Trophoblast cell (in vitro differentiated cells and primary cell): ENCODE measurements around the gene ARHGAP26.
A peak's percentile ranks its signal among the peaks of the same experiment; 100 is the strongest.

ENCODE experiments used
- DNase-seq, 2 donors: peaks; one replicate each; pipeline ENCODE4 v3.0.0-alpha.2; 2016
- H2AFZ ChIP-seq: 2 replicates; pipeline ENCODE4 v1.6.1; 2013; ENCODE audit warnings: low read length, moderate library complexity, mild to moderate bottlenecking; ENCODE audit not compliant: insufficient read depth, poor library complexity
- H2AK5ac ChIP-seq: 2 replicates; pipeline ENCODE4 v1.6.1; 2013; ENCODE audit warnings: mild to moderate bottlenecking, low read length
- H2BK120ac ChIP-seq: 2 replicates; pipeline ENCODE4 v1.6.1; 2013; ENCODE audit warnings: low read length, mild to moderate bottlenecking, moderate library complexity; ENCODE audit not compliant: insufficient read depth, poor library complexity
- H2BK12ac ChIP-seq: 2 replicates; pipeline ENCODE4 v1.6.1; 2013; ENCODE audit warnings: mild to moderate bottlenecking, low read length, moderate library complexity
- H2BK5ac ChIP-seq: 2 replicates; pipeline ENCODE4 v1.6.1; 2013; ENCODE audit warnings: low read length, low read depth, moderate library complexity, mild to moderate bottlenecking; ENCODE audit not compliant: poor library complexity
- H3K14ac ChIP-seq: 2 replicates; pipeline ENCODE4 v1.6.1; 2013; ENCODE audit warnings: mild to moderate bottlenecking, low read length
- H3K18ac ChIP-seq: 2 replicates; pipeline ENCODE4 v1.6.1; 2013; ENCODE audit warnings: mild to moderate bottlenecking, low read length
- H3K23ac ChIP-seq: 2 replicates; pipeline ENCODE4 v1.6.1; 2013; ENCODE audit warnings: low read length
- H3K27ac ChIP-seq: 2 replicates; pipeline ENCODE4 v1.5.1; 2013; ENCODE audit warnings: low read depth, mild to moderate bottlenecking, inconsistent platforms, low read length, moderate library complexity
- H3K27me3 ChIP-seq: 2 replicates; pipeline ENCODE4 v1.6.1; 2013; ENCODE audit warnings: inconsistent platforms, mild to moderate bottlenecking, low read length, moderate library complexity; ENCODE audit not compliant: insufficient read depth
- H3K36me3 ChIP-seq, 2 experiments: 1 replicate in 1 of 2; 2 replicates in 1 of 2; pipeline ENCODE4 v1.6.1; 2013; ENCODE audit warnings: low read length in 2 of 2, mild to moderate bottlenecking in 2 of 2, moderate library complexity in 1 of 2; ENCODE audit not compliant: insufficient read depth in 2 of 2, control insufficient read depth in 1 of 2
- H3K4ac ChIP-seq: 2 replicates; pipeline ENCODE4 v1.6.1; 2013; ENCODE audit warnings: low read depth, mild to moderate bottlenecking, low read length, moderate library complexity
- H3K4me1 ChIP-seq, 2 experiments: 1 replicate in 1 of 2; 2 replicates in 1 of 2; pipeline ENCODE4 v1.6.1; 2013; ENCODE audit warnings: low read length in 2 of 2, mild to moderate bottlenecking in 2 of 2, moderate library complexity in 1 of 2; ENCODE audit not compliant: insufficient read depth in 2 of 2, control insufficient read depth in 1 of 2
- H3K4me2 ChIP-seq: 2 replicates; pipeline ENCODE4 v1.6.1; 2013; ENCODE audit warnings: inconsistent platforms, mild to moderate bottlenecking, low read length, moderate library complexity
- H3K4me3 ChIP-seq: 2 replicates; pipeline ENCODE4 v1.5.1; 2013; ENCODE audit warnings: mild to moderate bottlenecking, low read depth, low read length, inconsistent platforms
- H3K79me1 ChIP-seq: one replicate; pipeline ENCODE4 v1.6.1; 2013; ENCODE audit warnings: low read length
- H3K79me2 ChIP-seq: 2 replicates; pipeline ENCODE4 v1.6.1; 2013; ENCODE audit warnings: low read length, mild to moderate bottlenecking; ENCODE audit not compliant: control insufficient read depth, insufficient read depth, poor library complexity
- H3K9ac ChIP-seq: 2 replicates; pipeline ENCODE4 v1.6.1; 2013; ENCODE audit warnings: mild to moderate bottlenecking, low read length
- H3K9me3 ChIP-seq: 2 replicates; pipeline ENCODE4 v1.6.1; 2013; ENCODE audit warnings: low read depth, mild to moderate bottlenecking, control low read depth, inconsistent platforms, low read length; ENCODE audit not compliant: insufficient read depth
- H4K12ac ChIP-seq: 2 replicates; pipeline ENCODE4 v1.6.1; 2013; ENCODE audit warnings: low read depth, mild to moderate bottlenecking, low read length, moderate library complexity
- H4K8ac ChIP-seq: 2 replicates; pipeline ENCODE4 v1.6.1; 2013; ENCODE audit warnings: low read depth, mild to moderate bottlenecking, low read length, moderate library complexity
- H4K91ac ChIP-seq: one replicate; pipeline ENCODE4 v1.6.1; 2013; ENCODE audit warnings: low read depth, mild to moderate bottlenecking, low read length, moderate library complexity
- WGBS: extraction: QIAGEN DNeasy Blood & Tissue Kit; methylation state at CpG from one replicate; pipeline ENCODE4 v1.1.7; 2013; ENCODE audit warnings: missing lambda C conversion rate; ENCODE audit not compliant: insufficient read length, insufficient coverage; ENCODE audit errors: extremely low coverage; 5-methylcytosine and 5-hydroxymethylcytosine counted together

ARHGAP26 gene

DNA sequence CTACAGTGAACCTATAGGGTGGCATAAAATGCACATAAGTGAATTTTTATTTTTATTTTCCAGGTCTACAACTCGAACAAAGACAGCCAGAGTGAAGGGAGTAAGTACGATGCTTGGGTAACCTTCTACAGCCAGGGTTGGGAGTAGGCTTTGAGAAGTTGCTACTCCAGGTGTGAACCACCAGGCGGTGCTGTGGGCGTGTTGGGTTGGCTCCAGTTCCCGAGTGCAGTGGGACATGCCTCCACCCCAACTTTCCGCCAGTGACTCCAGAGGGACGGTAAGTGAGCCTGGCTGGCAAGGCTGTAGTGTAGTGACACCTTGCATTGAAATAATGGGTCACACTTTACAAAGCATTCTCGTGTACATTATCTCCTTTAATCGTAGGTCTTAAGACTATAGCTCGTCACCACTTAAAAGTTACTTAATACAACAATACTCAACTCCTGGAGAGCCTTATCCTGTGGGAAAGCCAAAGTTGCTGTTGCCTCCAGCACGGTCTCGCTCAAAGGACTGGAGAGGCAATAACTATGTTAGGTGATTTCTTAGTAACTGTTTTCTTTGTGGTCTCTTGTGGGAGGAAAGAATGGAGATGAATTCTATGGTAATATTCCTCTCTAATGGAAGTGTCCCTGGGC, 244.0 kb downstream of the ARHGAP26 start:
- Histone ChIP-seq H3K4me3 (no peak overlapping the region), H2AFZ (no peak overlapping the region), H3K4me1 (peaks cover 2 to 5% of the 10 kb centered on the region in 2 experiments), H3K79me2 (no peaks in the 10 kb centered on the region), H2BK5ac (no peak overlapping the region), H4K12ac (no peak overlapping the region), H3K9me3 (no peaks in the 10 kb centered on the region), H3K4ac (no peak overlapping the region), H4K8ac (no peak overlapping the region), H2BK120ac (no peak overlapping the region), H3K14ac (no peak overlapping the region), H4K91ac (no peak overlapping the region), H3K36me3 (no peaks in the 10 kb centered on the region), H3K27ac (no peak overlapping the region), H3K18ac (no peak overlapping the region), H2BK12ac (peak overlapping the region; percentile 44), H2AK5ac (no peak overlapping the region), H3K79me1 (peaks cover 1% of the 10 kb centered on the region), H3K9ac (no peak overlapping the region), H3K4me2 (no peak overlapping the region), H3K27me3 (no peaks in the 10 kb centered on the region), H3K23ac (no peak overlapping the region)
- DNase-seq, result peak; percentile 13 to 69
- WGBS, result no CpG with 5 or more reads among the region's 12 CpGs

DNA sequence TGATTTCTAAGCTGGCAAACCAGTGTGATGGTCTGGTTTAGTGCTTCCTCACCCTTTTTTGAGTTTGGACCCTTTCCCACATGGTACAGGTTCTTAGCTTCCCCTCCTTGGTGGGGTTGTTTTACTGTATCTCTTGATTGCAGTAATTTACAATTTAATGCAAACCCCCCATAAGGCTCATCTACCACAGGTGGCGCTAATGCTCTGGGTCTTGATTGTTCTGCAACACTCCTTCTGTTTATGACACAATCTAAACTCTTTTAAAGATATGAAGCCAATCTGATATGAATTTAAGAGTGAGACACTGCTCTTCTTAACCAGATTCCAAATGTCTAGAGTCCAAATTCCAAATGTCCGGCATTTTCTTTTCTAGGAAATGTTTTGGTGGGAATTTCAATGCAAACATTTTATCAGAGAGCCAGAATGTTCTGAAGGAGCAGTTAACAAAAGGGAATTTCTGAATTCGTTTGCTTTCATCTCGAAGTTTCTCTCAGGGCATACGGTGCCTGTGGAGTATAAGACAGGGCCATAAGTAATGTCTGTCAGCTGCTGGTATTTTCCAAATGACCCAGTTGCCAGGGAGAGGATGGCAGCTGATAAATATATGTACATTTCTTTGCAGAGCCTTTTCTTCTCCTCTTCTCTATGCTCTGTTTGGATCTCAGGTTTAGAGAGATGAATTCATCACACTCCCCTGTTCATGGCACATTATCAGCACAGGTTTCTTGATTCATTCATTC, 246.8 kb downstream of the ARHGAP26 start:
- peak in 1 of 2 donors; percentile 56 for DNase-seq
- Histone ChIP-seq H3K23ac (no peak overlapping the region), H3K9me3 (no peaks in the 10 kb centered on the region), H4K91ac (no peak overlapping the region), H3K27ac (no peak overlapping the region), H2AFZ (no peak overlapping the region), H3K4me2 (no peak overlapping the region), H3K4me1 (peaks cover 0 to 1% of the 10 kb centered on the region in 2 experiments), H2AK5ac (no peak overlapping the region), H2BK12ac (no peak overlapping the region), H3K9ac (no peak overlapping the region), H3K79me2 (no peaks in the 10 kb centered on the region), H3K4me3 (no peak overlapping the region), H2BK5ac (no peak overlapping the region), H3K79me1 (no peaks in the 10 kb centered on the region), H3K18ac (no peak overlapping the region), H4K12ac (no peak overlapping the region), H3K36me3 (no peaks in the 10 kb centered on the region), H3K27me3 (no peaks in the 10 kb centered on the region), H3K14ac (no peak overlapping the region), H2BK120ac (no peak overlapping the region), H4K8ac (no peak overlapping the region), H3K4ac (no peak overlapping the region)
- WGBS, result no CpG with 5 or more reads among the region's 5 CpGs

DNA sequence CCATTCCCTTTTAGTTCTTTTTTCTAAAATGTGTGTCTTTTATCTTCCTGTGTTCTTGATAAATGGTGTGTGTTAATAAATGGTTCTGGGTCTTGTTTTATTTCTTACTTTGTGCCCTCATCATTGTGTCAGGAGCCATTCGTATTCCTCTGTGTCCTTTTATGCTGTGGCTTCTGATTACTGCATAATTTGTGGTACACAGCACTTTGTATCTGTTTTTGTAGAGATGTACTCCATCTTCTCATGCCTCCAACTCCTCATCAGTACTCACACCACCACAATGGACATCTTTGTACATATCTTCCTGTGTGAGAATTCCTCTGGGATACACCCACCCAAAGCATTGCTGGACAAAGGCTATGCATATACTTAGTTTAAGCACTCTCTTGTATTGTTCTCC, 247.4 kb downstream of the ARHGAP26 start:
- Histone ChIP-seq H4K91ac (no peak overlapping the region), H2AK5ac (no peak overlapping the region), H3K9me3 (no peaks in the 10 kb centered on the region), H2BK12ac (no peak overlapping the region), H3K27ac (no peak overlapping the region), H3K79me1 (no peaks in the 10 kb centered on the region), H3K4me1 (no peaks in the 10 kb centered on the region), H3K18ac (no peak overlapping the region), H2BK5ac (no peak overlapping the region), H4K8ac (no peak overlapping the region), H3K4ac (no peak overlapping the region), H3K27me3 (no peaks in the 10 kb centered on the region), H3K9ac (no peak overlapping the region), H3K79me2 (no peaks in the 10 kb centered on the region), H3K4me3 (no peak overlapping the region), H3K4me2 (no peak overlapping the region), H4K12ac (no peak overlapping the region), H3K36me3 (no peaks in the 10 kb centered on the region), H2AFZ (no peak overlapping the region), H3K23ac (no peak overlapping the region), H2BK120ac (no peak overlapping the region), H3K14ac (no peak overlapping the region)
- no peak for DNase-seq
- WGBS, result no CpG with 5 or more reads among the region's 1 CpG

DNA sequence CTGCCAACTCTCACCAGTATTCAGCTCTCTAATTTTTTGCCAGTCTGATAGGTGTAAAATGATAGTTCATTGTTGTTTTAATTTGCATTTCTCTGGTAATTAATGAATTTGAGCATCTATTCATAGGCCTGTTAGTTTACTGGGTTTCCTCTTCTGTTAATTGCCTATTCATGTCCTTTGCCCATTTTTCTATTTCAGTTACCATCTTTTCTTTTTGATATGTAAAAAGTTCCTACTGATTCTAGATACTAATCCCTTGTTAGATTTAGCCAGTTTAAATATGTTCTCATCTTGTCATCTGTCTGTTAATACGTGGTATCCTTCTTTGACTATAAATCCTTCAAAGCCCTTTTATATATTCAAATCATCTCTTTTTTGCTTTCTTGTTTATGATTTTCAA, 247.8 kb downstream of the ARHGAP26 start:
- Histone ChIP-seq H3K4me2 (no peak overlapping the region), H3K9me3 (no peaks in the 10 kb centered on the region), H3K9ac (no peak overlapping the region), H3K36me3 (no peaks in the 10 kb centered on the region), H4K91ac (no peak overlapping the region), H3K23ac (no peak overlapping the region), H4K12ac (no peak overlapping the region), H2BK120ac (no peak overlapping the region), H3K4me3 (no peak overlapping the region), H2BK12ac (no peak overlapping the region), H3K79me2 (no peaks in the 10 kb centered on the region), H3K18ac (no peak overlapping the region), H2AFZ (no peak overlapping the region), H3K4ac (no peak overlapping the region), H3K79me1 (no peaks in the 10 kb centered on the region), H2BK5ac (no peak overlapping the region), H4K8ac (no peak overlapping the region), H3K27me3 (no peaks in the 10 kb centered on the region), H3K4me1 (no peaks in the 10 kb centered on the region), H2AK5ac (no peak overlapping the region), H3K27ac (no peak overlapping the region), H3K14ac (no peak overlapping the region)
- no peak for DNase-seq
- no CpG with 5 or more reads among the region's 1 CpG for WGBS
